Vagina (tissue), 2 donors: ENCODE measurements around the gene CDX1.

Source experiments
- CTCF ChIP-seq, 3 experiments: fragments of 450-650 bp in 2 of 3; fragments of 200-600 bp in 1 of 3; sonication (generic) in 1 of 3; IDR thresholded peaks; one replicate each; pipeline ENCODE4 v1.5.1; 2017 to 2019; ENCODE audit warnings: antibody characterized with exemption in 3 of 3, mild to moderate bottlenecking in 2 of 3, moderate library complexity in 2 of 3
- POLR2A ChIP-seq, 2 donors: fragments of 450-650 bp; IDR thresholded peaks; one replicate each; pipeline ENCODE4 v1.6.1; 2017; ENCODE audit warnings: antibody characterized with exemption in 2 of 2, mild to moderate bottlenecking in 2 of 2, moderate library complexity in 2 of 2
- POLR2AphosphoS5 ChIP-seq, 2 donors: sonication (generic); formaldehyde crosslinking; IDR thresholded peaks; one replicate each; pipeline ENCODE4 v1.9.0; 2017; ENCODE audit warnings: antibody characterized with exemption in 2 of 2, mild to moderate bottlenecking in 2 of 2, low read depth in 1 of 2; ENCODE audit not compliant: insufficient read depth in 1 of 2

- no peak for TF ChIP-seq POLR2AphosphoS5 (IDR thresholded peaks at IDR 0.05; ENCODE audit: insufficient read depth in 1 of 2, low read depth in 1 of 2)
- no peak for TF ChIP-seq CTCF (IDR thresholded peaks at IDR 0.05)
- TF ChIP-seq POLR2A (IDR thresholded peaks at IDR 0.05), result no peak
These were observed 30.8 kb upstream of the CDX1 start for GRCh38 chr5:150135557-150136304.
